Kidney (tissue), 14 donors: Measurements from ENCODE around the gene ORM2. TPM values are rescaled to one million over a fixed set of nuclear protein-coding genes. Genes with fewer than 3 reads are reported as not detected.

Source experiments
- DNase-seq, 5 donors: peaks; one replicate each; pipeline ENCODE4 v3.0.0-alpha.2; 2013 to 2020
- FAIRE-seq: peaks from 2 replicates; lab custom pipeline; 2012; peaks lifted over from hg19 to GRCh38; lab: Jason Lieb, UNC
- H3K27ac ChIP-seq, 2 donors: one replicate each; pipeline ENCODE4 v1.7.0; 2013; ENCODE audit warnings: low read depth in 2 of 2, low read length in 2 of 2, inconsistent platforms in 1 of 2
- H3K27me3 ChIP-seq: one replicate; pipeline ENCODE4 v1.7.1; 2013; ENCODE audit warnings: low read length, inconsistent platforms; ENCODE audit not compliant: control insufficient read depth, insufficient read depth
- H3K36me3 ChIP-seq, 3 donors: one replicate each; pipeline versions ENCODE4 v1.7.0 to v1.7.1; 2013; ENCODE audit warnings: low read length in 3 of 3, control low read depth in 1 of 3, inconsistent platforms in 1 of 3; ENCODE audit not compliant: insufficient read depth in 3 of 3, control insufficient read depth in 2 of 3
- H3K4me1 ChIP-seq, 3 donors: one replicate each; pipeline versions ENCODE4 v1.7.0 to v1.7.1; 2013; ENCODE audit warnings: low read length in 3 of 3, inconsistent platforms in 1 of 3, low read depth in 1 of 3; ENCODE audit not compliant: control insufficient read depth in 2 of 3, insufficient read depth in 2 of 3
- H3K4me3 ChIP-seq, 3 donors: one replicate each; pipeline versions ENCODE4 v1.7.0 to v1.8.1; 2013; ENCODE audit warnings: low read length in 3 of 3, control low read depth in 1 of 3, inconsistent platforms in 1 of 3
- H3K9ac ChIP-seq, 3 donors: one replicate each; pipeline versions ENCODE4 v1.7.0 to v1.7.1; 2013; ENCODE audit warnings: low read length in 3 of 3, control low read depth in 1 of 3, inconsistent platforms in 1 of 3
- H3K9me3 ChIP-seq, 3 donors: one replicate each; pipeline versions ENCODE4 v1.7.0 to v1.7.1; 2013; ENCODE audit warnings: low read length in 3 of 3, control low read depth in 1 of 3, inconsistent platforms in 1 of 3; ENCODE audit not compliant: control insufficient read depth in 2 of 3, insufficient read depth in 1 of 3
- CTCF ChIP-seq: IDR thresholded peaks from 3 replicates; pipeline ENCODE4 v1.5.1; 2012; ENCODE audit warnings: mild to moderate bottlenecking, moderate library complexity, borderline replicate concordance; ENCODE audit not compliant: insufficient read depth; ENCODE audit errors: extremely low read depth
- intact Hi-C: fragments of 100-400 bp; cut with DNase I; formaldehyde crosslinking; loops from one replicate; pipeline ENCODE4 v1.11.1; 2022
- polyA plus RNA-seq: library from polyadenylated mRNA; stranded (reverse); fragments of 350-450 nt; fragmentation: Illumina TruSeq; extraction: RNeasy Lipid Tissue Mini Kit (QIAGEN cat#74804); gene quantifications from one replicate; pipeline ENCODE4 v1.2.3, GENCODE V29; 2014; ENCODE audit warnings: low read depth, low replicate concordance; ENCODE audit not compliant: insufficient read depth
- total RNA-seq: library from RNA; stranded (reverse); fragmentation: NEBNext Ultra II Directional; extraction: Animal tissue kit (Norgen Biotek cat#: 25700); gene quantifications from one replicate; pipeline ENCODE4 v1.2.1, GENCODE V29; 2021
- donor health status: control.
- donor health status: control.
- donor health status: control.
- donor health status: control.
- donor health status: control.
- donor health status: DM: yes; HTN: yes; CAD: no.
- donor health status: Normal renal cell carcinoma (clear cell type).

ORM2 gene
- total and polyA plus RNA-seq, 2 donors from 2014 or later: not detected

- no peak for FAIRE-seq
- no peaks in the 10 kb centered on the region for H3K4me1 ChIP-seq
- H3K4me3 ChIP-seq: no peak overlapping the region
- no peaks in the 10 kb centered on the region for H3K27me3 ChIP-seq
- intact Hi-C loops: no loop called here
- TF ChIP-seq CTCF: no peak
- H3K9me3 ChIP-seq: no peaks in the 10 kb centered on the region
- peaks cover 9 to 53% (median 25%) of the 10 kb centered on the region in 3 donors for H3K36me3 ChIP-seq
- H3K27ac ChIP-seq: no peak overlapping the region
- DNase-seq: peak in 1 of 5 donors; percentile 59
- no peak overlapping the region for H3K9ac ChIP-seq
These were observed 30.1 kb downstream of the ORM2 start for GRCh38 chr9:114359801-114360200.

- Histone ChIP-seq H3K4me1 (no peaks in the 10 kb centered on the region), H3K4me3 (no peak overlapping the region), H3K9ac (no peak overlapping the region), H3K9me3 (no peaks in the 10 kb centered on the region), H3K27ac (no peak overlapping the region), H3K36me3 (peaks cover 11 to 47% (median 25%) of the 10 kb centered on the region in 3 donors), H3K27me3 (no peaks in the 10 kb centered on the region)
- intact Hi-C loops: no loop called here
- peak in 1 of 5 donors; percentile 62 for DNase-seq
- TF ChIP-seq CTCF: no peak
- no peak for FAIRE-seq
These were observed 31.9 kb downstream of the ORM2 start for GRCh38 chr9:114361542-114361941.

- FAIRE-seq (no peak), DNase-seq (peak in 1 of 5 donors; percentile 51)
- no peak for TF ChIP-seq CTCF
- Histone ChIP-seq H3K4me3 (no peak overlapping the region), H3K9me3 (no peaks in the 10 kb centered on the region), H3K27ac (no peak overlapping the region), H3K36me3 (peaks cover 7 to 43% (median 22%) of the 10 kb centered on the region in 3 donors), H3K27me3 (no peaks in the 10 kb centered on the region), H3K4me1 (no peaks in the 10 kb centered on the region), H3K9ac (no peak overlapping the region)
- intact Hi-C loops: no loop called here
These were observed 32.7 kb downstream of the ORM2 start for GRCh38 chr9:114362394-114362793.

- intact Hi-C loops: no loop called here
- Histone ChIP-seq H3K4me1 (no peaks in the 10 kb centered on the region), H3K36me3 (peaks cover 7 to 43% (median 21%) of the 10 kb centered on the region in 3 donors), H3K27ac (no peak overlapping the region), H3K9me3 (no peaks in the 10 kb centered on the region), H3K4me3 (no peak overlapping the region), H3K27me3 (no peaks in the 10 kb centered on the region), H3K9ac (no peak overlapping the region)
- TF ChIP-seq CTCF: no peak
- FAIRE-seq (no peak), DNase-seq (peak in 1 of 5 donors; percentile 25)
These were observed 33.8 kb downstream of the ORM2 start for GRCh38 chr9:114363424-114363823.
